HG03039 (cell line): ENCODE data around the gene FNTB.

ENCODE experiments used
- ATAC-seq: cut with Tn5 transposase; IDR thresholded peaks from one replicate; pipeline ENCODE4 v1.9.1; 2021; ENCODE audit warnings: mild to moderate bottlenecking, moderate library complexity; ENCODE audit not compliant: unreplicated experiment

FNTB gene

GRCh38 chr14:65044596-65044959 is 57.9 kb downstream of the FNTB start:
- no peak for ATAC-seq

GRCh38 chr14:65045006-65045405 is 58.3 kb downstream of the FNTB start:
- no peak for ATAC-seq

- ATAC-seq = no peak
Observed at GRCh38 chr14:65045709-65046108, 59.0 kb downstream of the FNTB start.

- no peak for ATAC-seq
Observed at GRCh38 chr14:65052832-65053231, 66.1 kb downstream of the FNTB start.

DNA sequence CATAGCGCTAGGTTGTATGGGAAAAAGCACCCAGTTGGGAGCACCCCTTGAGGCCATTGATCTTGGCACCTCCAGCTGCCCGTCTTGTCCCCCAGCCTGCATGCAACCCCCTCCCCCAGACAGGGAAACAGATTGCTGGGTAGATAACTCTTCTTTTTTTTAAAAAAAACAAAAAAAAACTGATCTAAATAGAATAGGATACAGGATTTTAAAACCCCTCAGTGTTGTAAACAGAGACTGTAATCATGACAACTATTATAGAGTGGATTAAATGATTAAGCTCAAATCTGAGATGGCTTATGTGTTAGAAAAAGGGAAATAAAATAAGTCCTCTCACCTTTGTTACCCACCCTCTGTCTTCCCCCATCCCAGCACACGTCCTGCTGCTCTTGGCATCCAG is 66.8 kb downstream of the FNTB start:
- no peak for ATAC-seq

GRCh38 chr14:65054471-65055085 is 67.9 kb downstream of the FNTB start:
- no peak for ATAC-seq

GRCh38 chr14:65057695-65058094 is 71.0 kb downstream of the FNTB start:
- ATAC-seq = no peak

- no peak for ATAC-seq
Observed at GRCh38 chr14:65062096-65063075, 75.7 kb downstream of the FNTB start.

- no peak for ATAC-seq
Observed at GRCh38 chr14:65065719-65066118, 79.0 kb downstream of the FNTB start.

- ATAC-seq = no peak
Observed at GRCh38 chr14:65069874-65070413, 83.2 kb downstream of the FNTB start.

DNA sequence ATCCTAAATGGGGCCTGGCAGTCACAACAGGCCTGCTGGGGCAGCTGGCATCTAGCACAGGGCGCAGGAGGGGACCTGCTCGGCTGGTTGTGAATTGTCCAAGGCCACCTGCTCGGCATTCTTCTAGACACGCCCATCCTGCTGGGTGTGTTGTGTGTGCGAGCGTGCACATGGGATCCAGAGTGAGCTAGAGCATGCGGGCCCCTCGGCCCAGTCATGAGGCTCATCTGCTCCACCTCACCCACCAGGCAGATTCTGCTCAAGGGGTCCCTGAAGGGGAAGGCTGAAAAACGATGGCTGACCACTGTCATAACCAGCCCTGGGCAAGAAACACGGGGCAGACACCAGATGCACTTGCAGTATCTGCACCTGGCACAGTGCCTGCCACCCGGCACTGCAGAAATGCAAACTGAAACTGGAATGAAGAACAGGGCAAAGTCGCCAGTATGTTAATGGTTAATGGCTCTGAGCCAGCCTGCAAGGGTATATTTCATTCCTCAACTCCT is 83.8 kb downstream of the FNTB start:
- no peak for ATAC-seq

DNA sequence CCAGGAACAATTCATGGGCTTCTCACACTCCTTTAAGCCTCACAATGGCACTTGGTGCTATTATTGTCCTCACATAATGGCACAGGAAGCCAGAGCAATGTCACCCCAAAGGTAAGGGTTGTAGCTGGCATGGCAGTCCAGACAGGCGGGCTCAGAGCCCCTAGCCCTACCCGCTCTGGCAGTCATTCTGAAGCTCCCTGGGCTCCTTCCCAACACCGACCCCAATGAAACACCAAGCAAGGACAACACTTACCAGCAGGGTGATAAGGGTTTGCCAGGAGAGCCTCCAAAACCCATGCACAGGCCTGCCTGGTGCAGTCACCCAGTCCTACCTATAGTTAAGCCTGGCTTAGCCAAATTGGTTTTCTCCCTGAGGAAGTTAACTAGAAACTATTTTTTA is 84.8 kb downstream of the FNTB start:
- ATAC-seq = no peak

DNA sequence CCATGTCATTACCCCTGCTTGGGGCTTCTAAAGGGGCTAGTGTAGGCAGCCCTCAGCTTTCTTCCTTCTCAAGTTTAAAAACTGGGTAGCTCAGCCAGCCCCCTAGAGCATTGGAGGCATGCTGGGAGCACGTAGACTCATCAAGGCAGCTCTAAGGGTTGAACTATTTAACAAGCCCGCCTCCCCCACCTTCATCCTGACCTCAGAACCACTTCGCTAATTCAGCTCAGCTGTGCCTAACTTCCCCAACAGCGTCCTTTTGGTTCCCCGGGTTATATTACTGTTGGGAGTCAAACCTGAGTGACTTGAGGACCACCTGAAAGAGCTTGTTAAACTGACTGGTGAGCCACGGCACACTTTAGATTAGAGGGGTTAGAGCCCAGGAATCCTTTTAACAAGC is 85.6 kb downstream of the FNTB start:
- ATAC-seq = no peak

- ATAC-seq = no peak
Observed at GRCh38 chr14:65072937-65073336, 86.2 kb downstream of the FNTB start.

DNA sequence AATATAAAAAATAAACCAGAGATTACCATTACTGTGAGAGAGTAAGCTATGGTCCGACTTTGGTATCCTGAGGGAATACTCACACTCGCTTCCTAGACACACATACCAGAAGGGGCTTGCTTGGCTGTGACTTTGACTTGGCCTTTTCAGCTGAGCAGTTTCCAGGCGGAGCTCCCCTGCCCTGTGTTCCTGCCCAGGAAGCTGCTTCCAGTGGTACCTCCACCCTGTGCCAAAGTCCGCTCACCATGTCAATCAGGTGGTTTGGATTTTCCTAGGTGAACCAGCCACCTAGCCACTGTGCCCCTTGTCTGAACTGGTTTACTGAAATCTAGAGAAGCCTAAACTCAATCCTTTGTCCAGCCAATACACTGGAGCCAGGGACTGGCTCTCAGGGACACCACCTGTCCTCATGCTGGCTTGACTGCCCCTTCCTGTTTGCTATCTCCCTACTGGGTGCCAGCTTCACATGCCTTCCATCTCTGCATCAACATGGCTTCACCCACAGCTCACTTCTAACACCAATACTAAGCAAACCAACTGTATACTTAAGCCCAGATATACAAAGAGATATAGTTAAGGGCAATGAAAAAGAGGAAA is 87.0 kb downstream of the FNTB start:
- ATAC-seq = no peak

GRCh38 chr14:65074449-65075150 is 87.9 kb downstream of the FNTB start:
- ATAC-seq = no peak

- ATAC-seq = no peak
Observed at GRCh38 chr14:65075628-65076325, 89.1 kb downstream of the FNTB start.

- no peak for ATAC-seq
Observed at GRCh38 chr14:65077318-65077717, 90.6 kb downstream of the FNTB start.

- no peak for ATAC-seq
Observed at GRCh38 chr14:65079201-65079600, 92.5 kb downstream of the FNTB start.

DNA sequence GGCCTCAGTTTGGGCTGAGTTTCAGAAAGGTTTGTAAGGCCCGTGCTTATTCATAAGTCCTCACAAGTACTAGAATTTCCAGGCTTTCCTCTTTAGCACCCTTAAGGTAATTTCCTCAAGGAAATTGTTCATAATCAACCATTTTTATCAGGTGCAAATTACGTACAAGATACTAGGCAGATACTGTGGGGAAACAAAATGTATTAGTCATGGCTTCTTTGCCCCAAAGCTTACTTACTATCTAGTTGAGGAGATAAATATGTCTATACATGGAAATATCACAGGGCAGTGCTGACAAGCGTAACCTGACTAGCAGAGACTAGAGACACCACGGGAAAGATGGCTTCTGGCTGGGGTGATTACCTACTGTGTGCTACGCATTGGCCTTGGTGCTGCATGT is 93.1 kb downstream of the FNTB start:
- ATAC-seq = no peak
